Tibial nerve (tissue), 4 donors: ENCODE data around the gene SLX4. TPM values are rescaled to one million over a fixed set of nuclear protein-coding genes. Genes with fewer than 3 reads are reported as not detected.

Source experiments
- DNase-seq, 2 donors: peaks; one replicate each; pipeline ENCODE4 v3.0.0-alpha.2; 2019; ENCODE audit warnings: low spot score in 2 of 2
- H3K27ac ChIP-seq, 4 donors: fragments of 200-600 bp; sonication (generic) in 3 of 4; one replicate each; pipeline ENCODE4 v1.5.1; 2017 to 2019; ENCODE audit warnings: mild to moderate bottlenecking in 1 of 4
- H3K27me3 ChIP-seq, 2 donors: fragments of 200-600 bp; sonication (generic) in 1 of 2; one replicate each; pipeline versions ENCODE4 v1.5.1 to v1.6.0; 2017 to 2019
- H3K36me3 ChIP-seq, 3 donors: fragments of 200-600 bp; sonication (generic); one replicate each; pipeline ENCODE4 v1.5.1; 2018 to 2019
- H3K4me1 ChIP-seq, 4 donors: fragments of 200-600 bp; sonication (generic) in 3 of 4; one replicate each; pipeline ENCODE4 v1.5.1; 2017 to 2019
- H3K4me3 ChIP-seq, 4 donors: fragments of 200-600 bp; sonication (generic) in 3 of 4; one replicate each; pipeline ENCODE4 v1.5.1; 2017 to 2019; ENCODE audit warnings: mild to moderate bottlenecking in 1 of 4, moderate library complexity in 1 of 4
- H3K9me3 ChIP-seq, 4 donors: fragments of 200-600 bp; sonication (generic) in 3 of 4; one replicate each; pipeline ENCODE4 v1.5.1; 2017 to 2019
- EP300 ChIP-seq, 2 donors: sonication (generic); formaldehyde crosslinking; IDR thresholded peaks; one replicate each; pipeline ENCODE4 v1.6.1; 2017; ENCODE audit warnings: antibody characterized with exemption in 2 of 2, mild to moderate bottlenecking in 1 of 2
- POLR2A ChIP-seq, 2 donors: fragments of 450-650 bp; IDR thresholded peaks; one replicate each; pipeline ENCODE4 v1.6.1; 2017; ENCODE audit warnings: antibody characterized with exemption in 2 of 2, mild to moderate bottlenecking in 2 of 2, moderate library complexity in 2 of 2
- WGBS, 2 donors: methylation state at CpG; one replicate each; pipeline ENCODE4 v1.1.5; 2018; 5-methylcytosine and 5-hydroxymethylcytosine counted together
- total RNA-seq, 4 donors: library from RNA; depleted of rRNA; stranded (reverse); fragments of >200 nt; gene quantifications; one replicate each; pipeline ENCODE4 v1.1.0, GENCODE V29; 2016
- TF ChIP-seq, protein P1 (sequence below), 5 experiments: fragments of 200-600 bp in 3 of 5; fragments of 450-650 bp in 2 of 5; sonication (generic) in 3 of 5; IDR thresholded peaks; one replicate each; pipeline ENCODE4 v1.5.1; 2016 to 2019; ENCODE audit warnings: antibody characterized with exemption in 5 of 5, mild to moderate bottlenecking in 3 of 5, moderate library complexity in 2 of 5

The SLX4 gene
- total RNA-seq, 4 donors from 2014 or later: 4.8 to 8.1 (median 5.6) TPM

- Histone ChIP-seq H3K4me3 (no peak overlapping the region), H3K9me3 (no peaks in the 10 kb centered on the region), H3K36me3 (peaks cover 0 to 39% (median 0%) of the 10 kb centered on the region in 3 donors), H3K27ac (no peak overlapping the region), H3K27me3 (peaks cover 0 to 25% of the 10 kb centered on the region in 2 donors), H3K4me1 (peaks cover 0 to 19% (median 5%) of the 10 kb centered on the region in 4 donors)
- no peak for DNase-seq
- TF ChIP-seq, protein P1, sequence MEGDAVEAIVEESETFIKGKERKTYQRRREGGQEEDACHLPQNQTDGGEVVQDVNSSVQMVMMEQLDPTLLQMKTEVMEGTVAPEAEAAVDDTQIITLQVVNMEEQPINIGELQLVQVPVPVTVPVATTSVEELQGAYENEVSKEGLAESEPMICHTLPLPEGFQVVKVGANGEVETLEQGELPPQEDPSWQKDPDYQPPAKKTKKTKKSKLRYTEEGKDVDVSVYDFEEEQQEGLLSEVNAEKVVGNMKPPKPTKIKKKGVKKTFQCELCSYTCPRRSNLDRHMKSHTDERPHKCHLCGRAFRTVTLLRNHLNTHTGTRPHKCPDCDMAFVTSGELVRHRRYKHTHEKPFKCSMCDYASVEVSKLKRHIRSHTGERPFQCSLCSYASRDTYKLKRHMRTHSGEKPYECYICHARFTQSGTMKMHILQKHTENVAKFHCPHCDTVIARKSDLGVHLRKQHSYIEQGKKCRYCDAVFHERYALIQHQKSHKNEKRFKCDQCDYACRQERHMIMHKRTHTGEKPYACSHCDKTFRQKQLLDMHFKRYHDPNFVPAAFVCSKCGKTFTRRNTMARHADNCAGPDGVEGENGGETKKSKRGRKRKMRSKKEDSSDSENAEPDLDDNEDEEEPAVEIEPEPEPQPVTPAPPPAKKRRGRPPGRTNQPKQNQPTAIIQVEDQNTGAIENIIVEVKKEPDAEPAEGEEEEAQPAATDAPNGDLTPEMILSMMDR (IDR thresholded peaks at IDR 0.05): no peak
- TF ChIP-seq POLR2A (IDR thresholded peaks at IDR 0.05) (no peak), EP300 (IDR thresholded peaks at IDR 0.05) (no peak)
- 65 to 72% methylated on average over 11 of the region's 11 CpGs for WGBS, 2 donors
These were observed 31.2 kb downstream of the SLX4 start for GRCh38 chr16:3580251-3580651.

DNA sequence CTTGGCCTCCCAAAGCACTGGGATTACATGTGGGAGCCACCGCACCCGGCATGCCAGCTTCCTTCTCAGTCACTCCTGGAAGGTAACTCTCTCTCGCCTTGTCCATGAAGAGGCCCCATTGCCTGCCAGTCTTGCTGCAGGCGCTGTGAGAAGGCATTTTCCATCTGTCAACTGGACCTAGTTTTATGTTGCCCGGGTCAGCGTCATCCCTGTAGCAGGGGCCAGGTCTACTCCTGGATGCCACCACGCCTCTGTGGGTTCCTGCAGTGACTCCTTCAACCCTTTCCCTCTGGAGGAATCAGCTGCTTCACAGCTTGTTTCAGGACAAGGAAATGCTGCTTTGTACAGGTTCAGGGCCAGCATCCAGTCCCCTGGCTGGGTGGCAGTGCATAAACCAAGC is 31.6 kb downstream of the SLX4 start:
- WGBS, 2 donors: 87 to 91% methylated on average over 7 of the region's 7 CpGs

DNA sequence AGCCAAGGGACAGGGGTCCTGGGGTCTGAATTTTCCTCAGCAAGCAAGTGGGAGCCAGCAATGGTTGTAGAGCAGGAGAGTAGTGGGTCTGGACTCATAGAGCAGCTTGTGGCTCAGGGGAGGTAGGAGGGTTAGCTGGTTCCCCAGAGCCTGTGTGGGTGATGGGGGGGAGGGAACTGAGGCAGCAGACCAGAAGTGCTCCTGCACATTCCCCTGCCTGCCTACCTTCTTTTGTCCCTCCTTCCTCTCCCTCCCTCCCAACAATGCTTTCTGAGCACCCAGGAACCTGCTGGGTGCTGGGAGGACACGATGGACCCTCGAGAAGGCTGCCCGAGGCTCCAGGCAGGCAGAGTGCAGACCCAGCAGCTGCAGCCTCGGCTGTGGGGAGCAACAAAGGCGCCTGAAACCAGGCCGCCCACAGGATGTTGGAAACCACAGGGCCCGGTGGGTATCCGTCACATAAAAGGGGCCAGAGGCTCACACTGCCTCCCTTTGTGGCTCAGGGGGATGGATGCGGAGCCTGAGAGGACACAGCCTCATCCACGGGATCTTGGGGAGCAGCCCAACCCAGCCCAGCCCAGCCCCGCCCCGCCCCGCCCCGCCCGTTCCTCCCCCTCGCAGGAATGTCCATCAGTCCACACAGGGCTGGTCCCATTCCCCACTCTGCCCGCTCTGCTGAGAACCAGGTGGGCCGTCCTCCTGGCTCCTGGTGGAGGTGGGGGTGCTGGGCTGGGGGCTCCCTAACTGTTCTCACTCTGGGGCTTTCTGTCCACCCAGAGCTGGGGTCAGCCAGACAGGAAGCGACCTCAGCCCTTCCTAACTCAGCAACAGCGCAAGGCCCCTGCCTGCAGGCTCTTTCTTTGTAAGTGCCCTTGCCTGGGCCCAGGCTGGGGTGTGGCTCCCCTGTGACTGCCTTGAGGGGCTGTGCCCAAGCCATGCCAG is 32.5 kb downstream of the SLX4 start:
- Histone ChIP-seq H3K9me3 (no peaks in the 10 kb centered on the region), H3K4me1 (peaks cover 0 to 19% (median 5%) of the 10 kb centered on the region in 4 donors), H3K4me3 (no peak overlapping the region), H3K36me3 (peaks cover 0 to 27% (median 0%) of the 10 kb centered on the region in 3 donors), H3K27ac (peak overlapping the region in 1 of 4 donors; percentile 68), H3K27me3 (peaks cover 0 to 25% of the 10 kb centered on the region in 2 donors)
- no peak for TF ChIP-seq EP300 (IDR thresholded peaks at IDR 0.05)
- TF ChIP-seq, protein P1 (IDR thresholded peaks at IDR 0.05): no peak
- TF ChIP-seq POLR2A (IDR thresholded peaks at IDR 0.05): no peak
- WGBS, 2 donors: 20 to 35% methylated on average over 6 to 11 of the region's 20 CpGs
- no peak for DNase-seq

More for the DNA sequence above, 31.6 kb downstream of the SLX4 start:
- H3K36me3 ChIP-seq: peaks cover 0 to 36% (median 0%) of the 10 kb centered on the region in 3 donors
- DNase-seq: no peak
- H3K27me3 ChIP-seq: peaks cover 0 to 25% of the 10 kb centered on the region in 2 donors
- peaks cover 0 to 19% (median 5%) of the 10 kb centered on the region in 4 donors for H3K4me1 ChIP-seq
- no peaks in the 10 kb centered on the region for H3K9me3 ChIP-seq
- H3K27ac ChIP-seq: no peak overlapping the region
- TF ChIP-seq EP300 (IDR thresholded peaks at IDR 0.05): no peak
- TF ChIP-seq POLR2A (IDR thresholded peaks at IDR 0.05): no peak
- TF ChIP-seq, protein P1 (IDR thresholded peaks at IDR 0.05): no peak
- no peak overlapping the region for H3K4me3 ChIP-seq

- no peak overlapping the region for H3K4me3 ChIP-seq
- peaks cover 0 to 25% of the 10 kb centered on the region in 2 donors for H3K27me3 ChIP-seq
- H3K36me3 ChIP-seq: peaks cover 0 to 19% (median 0%) of the 10 kb centered on the region in 3 donors
- no peaks in the 10 kb centered on the region for H3K9me3 ChIP-seq
- H3K27ac ChIP-seq: peak overlapping the region in 1 of 4 donors; percentile 57
- no peak for DNase-seq
- 73 to 81% methylated on average over 8 of the region's 8 CpGs for WGBS, 2 donors
- TF ChIP-seq, protein P1 (IDR thresholded peaks at IDR 0.05): no peak
- TF ChIP-seq EP300 (IDR thresholded peaks at IDR 0.05): no peak
- TF ChIP-seq POLR2A (IDR thresholded peaks at IDR 0.05): no peak
- peaks cover 0 to 19% (median 5%) of the 10 kb centered on the region in 4 donors for H3K4me1 ChIP-seq
These were observed 33.3 kb downstream of the SLX4 start for GRCh38 chr16:3578121-3578520.

- peaks cover 0 to 19% (median 5%) of the 10 kb centered on the region in 4 donors for H3K4me1 ChIP-seq
- peak within 1 kb of the TSS in 1 of 4 donors; percentile 57 for H3K27ac ChIP-seq
- H3K4me3 ChIP-seq: peak within 1 kb of the TSS in 2 of 4 donors; percentile 3 to 36
- H3K36me3 ChIP-seq: peaks cover 0 to 11% (median 0%) of the 10 kb centered on the region in 3 donors
- no peak for TF ChIP-seq POLR2A (IDR thresholded peaks at IDR 0.05)
- H3K27me3 ChIP-seq: peaks cover 0 to 25% of the 10 kb centered on the region in 2 donors
- WGBS, 2 donors: 45 to 52% methylated on average over 18 of the region's 18 CpGs
- H3K9me3 ChIP-seq: no peaks in the 10 kb centered on the region
- DNase-seq: no peak
These were observed 34.1 kb downstream of the SLX4 start, which contains the start of gene NLRC3 for GRCh38 chr16:3577302-3577752. Gene NLRC3 (minus strand): TSS chr16:3577403. CDS start chr16:3565036, 12,367 bp downstream.
